ENCODE results near the gene DNAH8.
A peak's percentile ranks its signal among the peaks of the same experiment; 100 is the strongest.

DNAH8 gene

GRCh38 chr6:39004801-39005200, 289.7 kb downstream of the DNAH8 start:
- DNase-seq (ENCODE audit: low read depth in 2 of 3, low spot score in 1 of 3), result no peak

DNA sequence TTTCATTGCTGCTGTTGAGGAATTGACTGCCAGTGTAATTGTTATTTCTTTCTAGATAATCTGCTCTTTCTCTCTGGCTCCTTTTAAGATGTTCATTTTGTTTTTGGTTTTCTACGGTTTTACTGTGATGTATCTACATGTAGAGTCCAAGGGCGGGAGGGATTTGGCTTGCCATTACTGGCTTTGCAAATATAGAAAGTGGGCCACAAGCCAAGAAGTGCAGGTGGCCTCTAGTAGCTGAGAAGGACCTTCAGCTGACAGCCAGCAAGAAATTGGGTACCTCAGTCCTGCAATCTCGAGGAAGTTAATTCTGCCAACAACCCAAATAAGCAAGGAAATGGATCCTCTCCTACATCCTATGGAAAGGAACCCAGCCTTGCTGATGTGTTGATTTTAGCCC, 290.7 kb downstream of the DNAH8 start:
- no peak for DNase-seq (ENCODE audit: low read depth in 2 of 3, low spot score in 1 of 3)

- DNase-seq (ENCODE audit: low read depth in 2 of 3, low spot score in 1 of 3), result no peak
Observed at GRCh38 chr6:39007575-39007974, 292.5 kb downstream of the DNAH8 start.

- DNase-seq (ENCODE audit: low read depth in 2 of 3, low spot score in 1 of 3), result no peak
Observed at GRCh38 chr6:39008737-39009136, 293.6 kb downstream of the DNAH8 start.

DNA sequence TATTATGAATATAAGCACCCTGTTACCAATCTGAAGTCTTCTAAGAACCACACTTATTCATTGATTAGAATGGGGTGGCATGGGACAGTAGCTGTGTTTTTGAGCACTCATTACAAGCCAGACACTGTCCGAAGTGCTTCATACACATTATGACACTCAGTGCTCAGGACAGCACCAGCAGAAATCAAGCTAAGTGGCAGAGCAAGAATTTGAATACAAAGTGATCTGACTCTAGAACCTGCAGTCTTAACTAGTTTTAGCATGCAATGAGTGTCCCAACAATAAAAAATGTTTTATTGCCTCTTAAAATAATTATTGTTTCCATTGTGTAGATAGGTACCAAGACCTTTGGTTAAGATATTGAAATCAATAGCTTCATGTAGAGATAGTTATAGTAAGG, 294.4 kb downstream of the DNAH8 start:
- no peak for DNase-seq (ENCODE audit: low read depth in 2 of 3, low spot score in 1 of 3)

DNA sequence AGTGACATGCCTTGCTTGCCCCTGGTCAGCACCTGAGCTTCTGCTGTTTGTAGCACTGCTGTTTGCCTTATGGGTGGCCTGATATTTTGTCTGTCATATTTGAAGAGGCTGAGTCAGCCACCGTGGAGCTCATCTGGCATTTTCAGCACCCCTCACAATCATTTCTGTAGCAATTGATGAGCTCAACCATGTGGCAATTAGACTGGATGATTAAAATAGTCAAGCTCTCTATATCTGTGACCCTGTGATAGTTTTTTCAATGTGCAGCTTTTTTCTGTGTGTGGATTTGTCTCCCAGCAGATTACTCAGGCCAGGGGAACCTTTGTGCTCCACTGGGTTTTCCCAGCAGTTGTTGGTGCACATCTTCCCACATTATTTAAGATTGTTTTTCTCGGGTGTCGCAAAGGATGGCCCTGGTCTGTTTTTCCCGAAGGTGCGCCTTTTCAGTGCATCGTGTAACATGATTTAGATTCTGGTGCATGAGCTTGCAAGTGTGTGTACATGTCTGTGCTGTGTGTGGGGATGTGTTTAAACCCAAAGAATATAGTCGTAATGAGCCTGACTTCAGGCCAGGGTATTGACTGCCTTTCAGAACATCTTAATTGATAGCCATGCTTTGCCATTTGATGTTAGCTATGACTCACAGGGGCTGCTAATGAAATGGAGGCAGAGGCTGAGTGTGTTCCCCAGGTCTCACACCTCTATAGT, 301.9 kb downstream of the DNAH8 start:
- no peak for DNase-seq (ENCODE audit: low read depth in 2 of 3, low spot score in 1 of 3)

DNA sequence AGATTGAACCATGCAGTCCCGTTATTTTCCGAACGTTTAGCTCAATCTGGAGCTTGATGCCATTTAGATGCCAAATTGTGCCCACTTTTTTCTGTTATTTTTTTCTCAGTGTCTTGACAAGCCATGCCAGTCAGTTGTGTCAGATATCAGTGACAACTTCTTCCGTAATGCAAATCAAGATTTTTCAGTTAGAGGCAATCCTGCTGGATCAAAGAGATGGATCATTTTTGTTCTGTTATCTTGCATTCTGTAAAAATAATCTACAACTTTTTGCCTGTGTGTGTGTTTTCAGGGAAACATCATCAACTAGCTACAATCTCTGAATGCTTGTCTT, 302.4 kb downstream of the DNAH8 start:
- DNase-seq (ENCODE audit: low read depth in 2 of 3, low spot score in 1 of 3), result no peak

GRCh38 chr6:39018103-39018502, 303.0 kb downstream of the DNAH8 start:
- no peak for DNase-seq (ENCODE audit: low read depth in 2 of 3, low spot score in 1 of 3)

- DNase-seq (ENCODE audit: low read depth in 2 of 3, low spot score in 1 of 3), result no peak
Observed at GRCh38 chr6:39020136-39020535, 305.0 kb downstream of the DNAH8 start.

- no peak for DNase-seq (ENCODE audit: low read depth in 2 of 3, low spot score in 1 of 3)
Observed at GRCh38 chr6:39021041-39021440, 305.9 kb downstream of the DNAH8 start.

DNA sequence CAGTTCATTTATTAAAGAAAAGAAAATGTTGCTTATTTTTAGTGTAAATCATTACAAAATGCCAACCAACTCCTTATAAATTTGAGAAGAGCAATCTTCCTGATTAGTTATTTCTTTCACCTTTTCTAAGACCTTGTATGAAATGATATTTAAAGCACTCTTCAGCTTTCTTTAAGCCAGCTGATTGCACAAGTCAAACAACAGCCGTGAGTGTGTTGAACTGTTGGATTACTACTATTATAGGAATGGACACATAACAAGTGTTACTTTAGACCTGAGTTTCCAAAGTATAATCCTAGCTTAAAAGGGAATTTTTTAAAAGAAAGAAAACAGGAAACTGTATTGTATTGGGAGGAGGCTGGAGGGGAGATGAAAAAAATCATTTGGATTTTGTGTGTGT, 306.7 kb downstream of the DNAH8 start:
- DNase-seq (ENCODE audit: low read depth in 2 of 3, low spot score in 1 of 3), result no peak

DNA sequence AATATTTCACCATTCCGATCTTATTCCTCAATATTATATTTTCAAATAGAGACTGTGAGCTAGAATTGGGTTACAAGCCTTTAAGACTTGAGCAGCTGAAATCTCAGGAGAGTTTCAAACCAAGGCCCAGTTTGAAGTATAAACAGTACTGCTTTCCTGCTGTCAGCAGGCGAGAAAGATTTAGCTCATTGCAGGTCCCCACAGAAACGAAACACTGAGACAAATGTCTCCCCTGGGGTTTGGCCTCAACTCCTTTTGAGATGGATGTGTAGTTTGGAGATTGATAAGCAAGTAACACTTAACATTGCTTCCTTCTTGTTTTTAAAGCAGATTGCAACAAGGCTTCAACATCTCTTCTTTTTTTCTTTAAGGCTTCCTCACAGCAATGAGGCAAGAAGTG, 311.1 kb downstream of the DNAH8 start:
- DNase-seq (ENCODE audit: low read depth in 2 of 3, low spot score in 1 of 3), result no peak

GRCh38 chr6:39029156-39030011, 314.3 kb downstream of the DNAH8 start:
- peak; percentile 33 to 47 (median 46) for DNase-seq (ENCODE audit: low read depth in 2 of 3, low spot score in 1 of 3)

DNA sequence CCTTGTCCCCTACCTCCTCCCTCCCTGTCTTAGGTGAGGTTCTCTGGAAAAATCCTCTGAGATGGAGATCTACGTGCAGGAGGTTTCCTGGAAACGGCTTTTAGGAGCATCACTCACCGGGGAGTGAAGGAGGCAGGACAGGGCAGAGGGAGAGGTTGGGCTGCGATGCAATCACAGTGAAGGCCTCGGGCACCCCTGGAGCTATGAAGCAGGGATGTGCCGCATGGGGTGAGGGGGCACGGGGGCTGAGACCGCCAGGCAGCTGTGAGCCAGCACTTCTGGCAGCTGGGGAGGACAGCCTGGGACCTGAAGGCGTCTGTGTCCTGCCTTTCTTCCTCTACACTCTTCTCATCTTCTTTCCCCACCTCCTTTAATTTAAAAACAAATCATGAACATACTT, 320.6 kb downstream of the DNAH8 start:
- DNase-seq (ENCODE audit: low read depth in 2 of 3, low spot score in 1 of 3), result no peak

DNA sequence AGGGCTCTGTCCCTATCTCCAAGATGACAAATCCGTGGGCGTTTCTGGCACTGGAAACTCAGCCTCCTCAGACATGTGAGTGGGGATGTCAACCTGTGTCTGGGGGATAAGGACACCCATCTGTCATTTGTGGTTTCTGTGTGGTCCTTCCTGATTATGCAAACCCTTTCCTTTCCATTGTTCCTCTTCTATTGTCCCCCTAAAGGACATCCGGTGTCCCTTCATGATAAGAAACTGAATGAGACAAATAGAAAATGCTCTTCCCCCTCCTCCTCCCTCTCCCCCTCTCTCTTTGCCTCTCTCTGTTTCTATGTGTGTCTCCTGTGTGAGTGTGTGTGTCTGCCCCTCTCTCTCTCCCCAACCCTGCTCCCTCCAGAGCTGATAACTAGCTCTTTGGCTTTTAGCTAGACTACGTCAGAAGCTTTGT, 322.0 kb downstream of the DNAH8 start:
- no peak for DNase-seq (ENCODE audit: low read depth in 2 of 3, low spot score in 1 of 3)

GRCh38 chr6:39037707-39038106, 322.6 kb downstream of the DNAH8 start:
- DNase-seq (ENCODE audit: low read depth in 2 of 3, low spot score in 1 of 3), result no peak

DNA sequence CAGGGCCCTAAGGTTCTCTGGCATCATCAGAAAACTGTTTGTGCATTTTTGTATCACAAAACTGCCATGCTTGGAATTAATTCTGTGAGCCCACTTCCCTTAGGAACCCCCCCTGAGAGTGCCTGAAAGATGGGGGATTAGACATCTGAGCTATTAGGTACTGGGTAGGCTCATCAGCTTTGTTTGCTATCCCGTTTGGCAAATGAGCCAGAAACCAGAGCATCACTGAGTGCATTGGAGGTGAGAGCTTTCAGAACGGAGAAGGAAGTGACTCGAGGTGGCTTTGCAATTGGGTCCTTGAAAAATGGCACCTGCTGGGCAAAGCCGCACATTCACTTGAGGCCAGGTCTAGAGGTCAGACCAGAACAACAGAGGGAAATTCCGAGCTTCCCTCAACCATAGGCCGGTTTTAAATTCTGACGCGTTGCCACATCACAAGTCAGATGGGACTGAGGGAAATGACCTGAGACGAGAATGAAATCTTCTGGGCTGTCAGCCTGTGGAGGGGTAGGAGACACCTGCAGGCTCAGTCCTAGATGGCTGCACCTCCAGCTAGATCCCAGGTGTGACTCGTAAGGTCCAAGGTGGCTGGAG, 325.1 kb downstream of the DNAH8 start:
- DNase-seq (ENCODE audit: low read depth in 2 of 3, low spot score in 1 of 3), result no peak

DNA sequence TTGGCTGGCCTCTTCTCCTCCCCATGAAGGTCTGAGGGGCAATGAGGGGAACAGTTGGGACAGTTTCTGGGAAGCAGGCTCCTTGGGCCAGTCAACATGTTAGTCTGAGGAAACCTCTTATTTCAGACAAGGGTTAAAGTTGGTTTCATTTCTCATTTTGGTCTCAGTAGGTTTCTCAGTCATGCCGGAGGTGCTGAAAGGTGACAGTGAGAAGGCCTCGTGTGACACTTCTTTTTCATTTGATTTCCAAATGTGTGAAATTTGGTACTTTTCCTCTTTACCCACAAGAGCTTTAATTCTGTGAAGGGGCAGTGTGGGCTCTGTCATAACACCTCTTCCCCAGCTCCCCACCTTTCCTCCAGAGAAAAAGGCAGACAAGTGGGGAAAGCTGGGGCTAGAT, 326.0 kb downstream of the DNAH8 start:
- DNase-seq (ENCODE audit: low read depth in 2 of 3, low spot score in 1 of 3), result no peak

GRCh38 chr6:39043776-39044175, 328.7 kb downstream of the DNAH8 start:
- DNase-seq (ENCODE audit: low read depth in 2 of 3, low spot score in 1 of 3), result no peak

DNA sequence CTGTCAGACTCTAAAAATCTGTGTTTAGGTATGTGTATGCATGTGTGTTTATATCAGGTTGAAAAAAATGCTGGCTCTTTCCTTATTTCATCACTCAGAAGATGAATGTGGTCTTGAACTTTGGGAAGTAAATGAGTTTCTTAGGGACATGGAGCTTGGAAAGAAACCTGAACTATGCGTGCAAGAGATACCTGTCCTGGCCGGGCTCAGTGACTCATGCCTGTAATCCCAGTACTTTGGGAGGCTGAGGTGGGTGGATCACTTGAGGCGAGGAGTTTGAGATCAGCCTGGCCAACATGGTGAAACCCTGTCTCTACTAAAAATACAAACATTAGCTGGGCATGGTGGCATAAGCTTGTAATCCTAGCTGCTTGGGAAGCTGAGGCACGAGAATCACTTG, 329.1 kb downstream of the DNAH8 start:
- no peak for DNase-seq (ENCODE audit: low read depth in 2 of 3, low spot score in 1 of 3)

GRCh38 chr6:39047434-39048327, 332.6 kb downstream of the DNAH8 start:
- DNase-seq (ENCODE audit: low read depth in 2 of 3, low spot score in 1 of 3), result no peak
